ENCODE measurements around the gene TBC1D19. TPM values are rescaled to one million over a fixed set of nuclear protein-coding genes. Genes with fewer than 3 reads are reported as not detected.

TBC1D19 gene
- total and polyA plus RNA-seq, 9 of the 15 experiments (the other 6 are each of a cell fraction or from before 2014, with no cell fraction given), result 0.73 to 5.6 (median 3.7) TPM

DNA sequence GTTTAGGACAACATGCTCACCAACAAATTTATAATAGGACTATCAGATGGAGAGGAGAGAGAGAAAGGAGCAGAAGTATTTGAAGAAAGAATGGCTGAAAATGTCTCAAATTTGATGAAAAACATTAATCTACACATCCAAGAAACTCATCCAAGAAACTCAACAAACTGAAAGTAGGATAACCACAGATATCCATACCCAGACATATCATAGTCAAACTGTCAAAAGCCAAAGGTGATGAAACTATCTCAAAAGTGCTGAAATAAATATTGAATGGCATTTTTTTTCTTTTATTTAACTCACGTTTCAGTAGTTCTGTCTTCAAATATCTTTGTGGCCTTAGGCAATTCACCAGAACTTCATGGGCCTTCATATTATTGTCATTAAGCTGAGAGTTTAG is 116.2 kb downstream of the TBC1D19 start (continued):
- TF ChIP-seq GTF3C2 (IDR thresholded peaks at IDR 0.05; ENCODE audit: borderline replicate concordance, extremely low read depth, insufficient read length) (no peak), ZBTB8A (IDR thresholded peaks at IDR 0.05; ENCODE audit: partially characterized antibody) (no peak), CCNT2 (IDR thresholded peaks at IDR 0.05; ENCODE audit: borderline replicate concordance, extremely low read depth, insufficient read length, low read depth, low read length) (no peak), PHTF2 (CRISPR knock-in tag; IDR thresholded peaks at IDR 0.05) (no peak), RFX7 (CRISPR knock-in tag; IDR thresholded peaks at IDR 0.05) (no peak), STAG1 (CRISPR knock-in tag; IDR thresholded peaks at IDR 0.05; ENCODE audit: borderline replicate concordance) (no peak), ZNF23 (CRISPR knock-in tag; IDR thresholded peaks at IDR 0.05) (no peak), ATF3 (IDR thresholded peaks at IDR 0.05) (peak; percentile 63; the same call in 1 of the 2 replicates), ATF3 (CRISPR knock-in tag; conservative IDR thresholded peaks at IDR 0.05) (no peak), ZNF785 (CRISPR knock-in tag; IDR thresholded peaks at IDR 0.05) (no peak), RAD21 (CRISPR knock-in tag; conservative IDR thresholded peaks at IDR 0.05 in 1 of 2, IDR thresholded peaks at IDR 0.05 in 1 of 2) (no peak), ZC3H11A (IDR thresholded peaks at IDR 0.05; ENCODE audit: low read depth, low read length) (no peak), PREB (CRISPR knock-in tag; IDR thresholded peaks at IDR 0.05) (no peak), TRIM24 (IDR thresholded peaks at IDR 0.05) (peak; percentile 71 to 87; a peak in 2 of 4 replicates), ZHX1 (conservative IDR thresholded peaks at IDR 0.05; ENCODE audit: low read length) (no peak), GABPB1 (CRISPR knock-in tag; IDR thresholded peaks at IDR 0.05) (no peak), KLF16 (IDR thresholded peaks at IDR 0.05) (no peak)
- TF ChIP-seq, protein P1, sequence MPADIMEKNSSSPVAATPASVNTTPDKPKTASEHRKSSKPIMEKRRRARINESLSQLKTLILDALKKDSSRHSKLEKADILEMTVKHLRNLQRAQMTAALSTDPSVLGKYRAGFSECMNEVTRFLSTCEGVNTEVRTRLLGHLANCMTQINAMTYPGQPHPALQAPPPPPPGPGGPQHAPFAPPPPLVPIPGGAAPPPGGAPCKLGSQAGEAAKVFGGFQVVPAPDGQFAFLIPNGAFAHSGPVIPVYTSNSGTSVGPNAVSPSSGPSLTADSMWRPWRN (IDR thresholded peaks at IDR 0.05; ENCODE audit: low read depth), result no peak
